Hepatocyte (in vitro differentiated cells): Measurements from ENCODE around the gene ATXN7L1. TPM values are rescaled to one million over a fixed set of nuclear protein-coding genes. Genes with fewer than 3 reads are reported as not detected.
"Not testable (repeated sequence)": the region's sequence is repeated elsewhere in the genome, so short reads cannot be mapped to it uniquely, and the experiment has no call there.

Experiments
- DNase-seq: peaks from one replicate; pipeline ENCODE4 v3.0.0-alpha.2; 2016; ENCODE audit warnings: low spot score
- H2AFZ ChIP-seq: fragments of 200-600 bp; sonication (generic); 2 replicates; pipeline ENCODE4 v1.6.0; 2016; ENCODE audit warnings: antibody characterized with exemption, mild to moderate bottlenecking
- H3K27ac ChIP-seq: fragments of 200-600 bp; sonication (generic); 2 replicates; pipeline ENCODE4 v1.5.1; 2016; ENCODE audit warnings: mild to moderate bottlenecking
- H3K27me3 ChIP-seq: fragments of 200-600 bp; sonication (generic); 2 replicates; pipeline ENCODE4 v1.6.1; 2016
- H3K36me3 ChIP-seq: fragments of 200-600 bp; sonication (generic); replicated peaks from 2 replicates; pipeline ENCODE4 v1.5.1; 2016; ENCODE audit warnings: low read depth; ENCODE audit not compliant: insufficient read depth
- H3K4me1 ChIP-seq: fragments of 200-600 bp; sonication (generic); 2 replicates; pipeline ENCODE4 v1.5.1; 2016; ENCODE audit warnings: mild to moderate bottlenecking, moderate library complexity; ENCODE audit not compliant: insufficient read depth
- H3K4me2 ChIP-seq: fragments of 200-600 bp; sonication (generic); 2 replicates; pipeline ENCODE4 v1.6.0; 2016
- H3K4me3 ChIP-seq: fragments of 200-600 bp; sonication (generic); 2 replicates; pipeline ENCODE4 v1.5.1; 2016; ENCODE audit warnings: mild to moderate bottlenecking
- H3K79me2 ChIP-seq: fragments of 200-600 bp; sonication (generic); 2 replicates; pipeline ENCODE4 v1.6.0; 2017; ENCODE audit warnings: mild to moderate bottlenecking
- H3K9me2 ChIP-seq: fragments of 200-600 bp; sonication (generic); replicated peaks from 2 replicates; pipeline ENCODE4 v1.6.0; 2017; ENCODE audit warnings: mild to moderate bottlenecking; ENCODE audit not compliant: insufficient read depth
- H3K9me3 ChIP-seq: fragments of 200-600 bp; sonication (generic); 2 replicates; pipeline ENCODE4 v1.5.1; 2016; ENCODE audit warnings: low read depth, mild to moderate bottlenecking
- H4K20me1 ChIP-seq: fragments of 200-600 bp; sonication (generic); 2 replicates; pipeline ENCODE4 v1.6.0; 2016; ENCODE audit warnings: mild to moderate bottlenecking; ENCODE audit not compliant: insufficient read depth, poor library complexity, severe bottlenecking
- EZH2 ChIP-seq: fragments of 200-600 bp; sonication (generic); IDR thresholded peaks from 2 replicates; pipeline ENCODE4 v1.6.1; 2016; ENCODE audit warnings: antibody characterized with exemption, mild to moderate bottlenecking, borderline replicate concordance
- EZH2phosphoT487 ChIP-seq: fragments of 200-600 bp; sonication (generic); IDR thresholded peaks from one replicate; pipeline ENCODE4 v1.6.1; 2018; ENCODE audit warnings: antibody characterized with exemption, mild to moderate bottlenecking, low read depth, moderate library complexity; ENCODE audit not compliant: unreplicated experiment, severe bottlenecking
- WGBS: methylation state at CpG from one replicate; pipeline ENCODE4 v1.1.6; 2016; ENCODE audit warnings: low lambda C conversion rate; ENCODE audit errors: missing lambda C conversion rate; 5-methylcytosine and 5-hydroxymethylcytosine counted together
- polyA plus RNA-seq: library from polyadenylated mRNA; unstranded; fragments of >200 nt; fragmentation: Nextera tagmentation; extraction: Ambion mirVana; gene quantifications from 2 replicates; pipeline ENCODE4 v1.2.1, GENCODE V29; 2016
- total RNA-seq: library from RNA; depleted of rRNA; stranded (reverse); fragments of >200 nt; gene quantifications from 2 replicates; pipeline ENCODE4 v1.2.3, GENCODE V29; 2014
- TF ChIP-seq, protein P1 (sequence below): fragments of 200-600 bp; sonication (generic); IDR thresholded peaks from 2 replicates; pipeline ENCODE4 v1.5.1; 2016; ENCODE audit warnings: antibody characterized with exemption, mild to moderate bottlenecking; ENCODE audit not compliant: poor library complexity

ATXN7L1 gene
- total and polyA plus RNA-seq, 2 experiments from 2014 or later, result 8.9 to 9.3 TPM

DNA sequence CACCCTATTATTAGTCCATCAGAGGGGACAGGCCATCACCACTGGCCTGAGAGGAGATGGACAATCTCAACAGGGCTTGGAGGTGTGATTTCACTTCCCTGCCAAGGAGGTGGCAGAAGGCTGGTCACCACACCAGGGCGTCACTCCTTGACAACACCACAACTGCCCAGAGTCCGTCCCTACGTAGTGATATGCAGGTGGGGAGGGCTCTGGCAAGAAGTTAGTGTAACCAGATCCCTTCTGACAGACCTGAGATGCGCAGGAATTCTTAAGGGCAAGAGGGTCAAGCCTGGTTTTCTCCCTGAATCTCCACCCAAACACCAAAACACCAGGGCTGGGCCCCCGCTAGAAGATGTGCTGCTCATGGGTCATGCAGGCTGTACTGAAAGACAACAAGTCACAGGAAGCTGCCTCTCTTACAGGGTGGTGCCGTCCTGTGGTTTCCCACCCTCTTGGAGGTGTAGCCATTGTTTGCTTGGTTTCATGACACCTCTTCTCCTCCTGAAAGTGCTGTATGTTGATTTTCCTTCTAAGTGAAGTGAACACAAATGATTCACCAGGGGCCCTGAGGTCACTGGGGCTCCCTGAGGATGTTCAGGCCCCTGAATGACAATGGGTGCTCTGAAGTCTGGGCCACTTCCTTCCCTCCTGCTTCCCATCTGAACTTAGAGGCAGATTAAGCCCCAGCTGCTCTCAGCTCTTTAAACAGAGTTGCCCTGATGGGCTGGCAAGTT is 27.1 kb downstream of the ATXN7L1 start:
- TF ChIP-seq EZH2 (no peak), EZH2phosphoT487 (no peak)
- TF ChIP-seq, protein P1, sequence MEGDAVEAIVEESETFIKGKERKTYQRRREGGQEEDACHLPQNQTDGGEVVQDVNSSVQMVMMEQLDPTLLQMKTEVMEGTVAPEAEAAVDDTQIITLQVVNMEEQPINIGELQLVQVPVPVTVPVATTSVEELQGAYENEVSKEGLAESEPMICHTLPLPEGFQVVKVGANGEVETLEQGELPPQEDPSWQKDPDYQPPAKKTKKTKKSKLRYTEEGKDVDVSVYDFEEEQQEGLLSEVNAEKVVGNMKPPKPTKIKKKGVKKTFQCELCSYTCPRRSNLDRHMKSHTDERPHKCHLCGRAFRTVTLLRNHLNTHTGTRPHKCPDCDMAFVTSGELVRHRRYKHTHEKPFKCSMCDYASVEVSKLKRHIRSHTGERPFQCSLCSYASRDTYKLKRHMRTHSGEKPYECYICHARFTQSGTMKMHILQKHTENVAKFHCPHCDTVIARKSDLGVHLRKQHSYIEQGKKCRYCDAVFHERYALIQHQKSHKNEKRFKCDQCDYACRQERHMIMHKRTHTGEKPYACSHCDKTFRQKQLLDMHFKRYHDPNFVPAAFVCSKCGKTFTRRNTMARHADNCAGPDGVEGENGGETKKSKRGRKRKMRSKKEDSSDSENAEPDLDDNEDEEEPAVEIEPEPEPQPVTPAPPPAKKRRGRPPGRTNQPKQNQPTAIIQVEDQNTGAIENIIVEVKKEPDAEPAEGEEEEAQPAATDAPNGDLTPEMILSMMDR, result no peak
- no peak for DNase-seq
- no peaks in the 10 kb centered on the region for H3K27me3 ChIP-seq
- 81% methylated on average over 6 of the region's 6 CpGs for WGBS
- no peak overlapping the region for H3K4me3 ChIP-seq
- no peak overlapping the region for H3K4me2 ChIP-seq
- no peak overlapping the region for H3K27ac ChIP-seq
- H2AFZ ChIP-seq, result no peak overlapping the region
- no peaks in the 10 kb centered on the region for H4K20me1 ChIP-seq
- H3K36me3 ChIP-seq, result no peaks in the 10 kb centered on the region
- no peaks in the 10 kb centered on the region for H3K9me3 ChIP-seq
- H3K4me1 ChIP-seq, result no peaks in the 10 kb centered on the region
- no peaks in the 10 kb centered on the region for H3K9me2 ChIP-seq
- H3K79me2 ChIP-seq, result peaks cover 11% of the 10 kb centered on the region

GRCh38 chr7:105846404-105846803 is 30.0 kb downstream of the ATXN7L1 start:
- Histone ChIP-seq H3K4me2 (no peak overlapping the region), H3K9me3 (no peaks in the 10 kb centered on the region), H3K27ac (no peak overlapping the region), H3K9me2 (no peaks in the 10 kb centered on the region), H2AFZ (no peak overlapping the region), H3K79me2 (no peaks in the 10 kb centered on the region), H3K4me1 (no peaks in the 10 kb centered on the region), H3K36me3 (no peaks in the 10 kb centered on the region), H3K4me3 (no peak overlapping the region), H3K27me3 (no peaks in the 10 kb centered on the region), H4K20me1 (no peaks in the 10 kb centered on the region)
- no peak for DNase-seq
- 100% methylated on average over 1 of the region's 1 CpG for WGBS
- TF ChIP-seq, protein P1, result no peak
- TF ChIP-seq EZH2 (no peak), EZH2phosphoT487 (no peak)

DNA sequence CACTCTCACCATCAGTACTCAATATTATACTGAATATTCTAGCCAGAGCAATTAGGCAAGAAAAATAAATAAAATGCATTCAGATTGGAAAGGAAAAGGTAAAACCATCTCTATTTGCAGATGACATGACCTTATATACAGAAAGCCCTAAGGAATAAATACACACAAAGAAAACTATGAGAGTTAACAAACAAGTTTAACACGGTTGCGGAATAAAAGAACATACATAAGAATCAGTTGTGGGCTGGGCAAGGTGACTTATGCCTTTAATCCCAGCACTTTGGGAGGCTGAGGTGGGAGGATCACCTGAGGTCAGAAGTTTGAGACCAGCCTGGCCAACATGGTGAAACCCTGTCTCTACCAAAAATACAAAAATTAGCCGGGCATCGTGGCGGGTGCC is 31.7 kb downstream of the ATXN7L1 start:
- not testable (repeated sequence) for DNase-seq, H3K27ac ChIP-seq, H3K4me2 ChIP-seq, H3K27me3 ChIP-seq, H3K36me3 ChIP-seq, H3K4me1 ChIP-seq, H3K9me2 ChIP-seq, H2AFZ ChIP-seq, H3K4me3 ChIP-seq, H3K9me3 ChIP-seq, H4K20me1 ChIP-seq, H3K79me2 ChIP-seq
- WGBS, result 99% methylated on average over 5 of the region's 5 CpGs

- Histone ChIP-seq H3K9me2 (no peaks in the 10 kb centered on the region), H3K4me1 (no peaks in the 10 kb centered on the region), H3K36me3 (no peaks in the 10 kb centered on the region), H3K9me3 (no peaks in the 10 kb centered on the region), H3K27me3 (no peaks in the 10 kb centered on the region), H3K79me2 (no peaks in the 10 kb centered on the region), H2AFZ (no peak overlapping the region), H4K20me1 (no peaks in the 10 kb centered on the region), H3K27ac (no peak overlapping the region), H3K4me2 (no peak overlapping the region), H3K4me3 (no peak overlapping the region)
- WGBS, result 78% methylated on average over 3 of the region's 3 CpGs
- TF ChIP-seq, protein P1, result no peak
- TF ChIP-seq EZH2phosphoT487 (no peak), EZH2 (no peak)
- DNase-seq, result no peak
These were observed 34.5 kb downstream of the ATXN7L1 start for GRCh38 chr7:105841866-105842265.
